ENCODE data around the gene SPATA33.
A peak's percentile ranks its signal among the peaks of the same experiment; 100 is the strongest.

Gene SPATA33

GRCh38 chr16:89707695-89708094 is 50.1 kb downstream of the SPATA33 start:
- DNase-seq (ENCODE audit: low read depth): no peak
- no peak overlapping the region for H3K4me3 ChIP-seq (ENCODE audit: low read depth, low read length)
- no peak for TF ChIP-seq CTCF (conservative IDR thresholded peaks at IDR 0.05; ENCODE audit: low read depth, low read length)

GRCh38 chr16:89708481-89708931 is 50.9 kb downstream of the SPATA33 start:
- DNase-seq (ENCODE audit: low read depth): no peak
- H3K4me3 ChIP-seq (ENCODE audit: low read depth, low read length): no peak overlapping the region
- no peak for TF ChIP-seq CTCF (conservative IDR thresholded peaks at IDR 0.05; ENCODE audit: low read depth, low read length)

- DNase-seq (ENCODE audit: low read depth): no peak
- no peak for TF ChIP-seq CTCF (conservative IDR thresholded peaks at IDR 0.05; ENCODE audit: low read depth, low read length)
- H3K4me3 ChIP-seq (ENCODE audit: low read depth, low read length): no peak overlapping the region
Observed at GRCh38 chr16:89709166-89709565, 51.5 kb downstream of the SPATA33 start.

- no peak overlapping the region for H3K4me3 ChIP-seq (ENCODE audit: low read depth, low read length)
- TF ChIP-seq CTCF (conservative IDR thresholded peaks at IDR 0.05; ENCODE audit: low read depth, low read length): no peak
- no peak for DNase-seq (ENCODE audit: low read depth)
Observed at GRCh38 chr16:89709716-89710432, 52.2 kb downstream of the SPATA33 start.

- no peak overlapping the region for H3K4me3 ChIP-seq (ENCODE audit: low read depth, low read length)
- DNase-seq (ENCODE audit: low read depth): no peak
- TF ChIP-seq CTCF (conservative IDR thresholded peaks at IDR 0.05; ENCODE audit: low read depth, low read length): no peak
Observed at GRCh38 chr16:89710709-89711564, 53.3 kb downstream of the SPATA33 start.

- H3K4me3 ChIP-seq (ENCODE audit: low read depth, low read length): peak overlapping the region; percentile 68
Observed at GRCh38 chr16:89711601-89712273, 54.1 kb downstream of the SPATA33 start.

More at GRCh38 chr16:89711601-89712273, 54.1 kb downstream of the SPATA33 start:
- TF ChIP-seq CTCF (conservative IDR thresholded peaks at IDR 0.05; ENCODE audit: low read depth, low read length): no peak
- peak; percentile 67 for DNase-seq (ENCODE audit: low read depth)

Measured in choroid plexus epithelial cell (primary cell).